ENCODE results near the gene LRRC8D.
A peak's percentile ranks its signal among the peaks of the same experiment; 100 is the strongest.

The LRRC8D gene

GRCh38 chr1:89865498-89866382 lies 44.9 kb downstream of the LRRC8D start:
- peak; percentile 8 for FAIRE-seq
- peak; percentile 63 for DNase-seq (ENCODE audit: low spot score)

GRCh38 chr1:89866568-89866967 lies 45.7 kb downstream of the LRRC8D start:
- DNase-seq (ENCODE audit: low spot score) = no peak
- FAIRE-seq = no peak

DNA sequence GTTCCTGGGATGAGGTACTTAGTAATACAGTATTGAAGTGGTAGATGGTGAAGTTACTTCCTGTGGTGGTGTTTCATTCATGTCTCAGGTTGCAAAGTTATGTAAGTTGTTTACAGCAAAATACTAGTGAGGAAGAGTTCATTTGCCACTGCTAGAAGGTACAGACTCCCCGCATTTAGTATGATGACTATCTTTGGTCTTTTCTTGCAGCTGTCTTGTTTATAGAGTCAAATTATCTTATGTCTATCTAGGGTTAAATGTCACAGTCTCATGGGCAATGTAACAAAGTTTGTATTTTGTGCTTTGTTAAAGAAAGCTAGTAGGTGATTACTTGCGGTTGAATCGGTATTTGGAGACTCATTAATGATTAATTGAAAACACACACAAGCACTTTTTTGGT lies 50.2 kb downstream of the LRRC8D start:
- DNase-seq (ENCODE audit: low spot score) (no peak), FAIRE-seq (no peak)

GRCh38 chr1:89871768-89872473 lies 51.1 kb downstream of the LRRC8D start:
- FAIRE-seq (no peak), DNase-seq (ENCODE audit: low spot score) (no peak)

DNA sequence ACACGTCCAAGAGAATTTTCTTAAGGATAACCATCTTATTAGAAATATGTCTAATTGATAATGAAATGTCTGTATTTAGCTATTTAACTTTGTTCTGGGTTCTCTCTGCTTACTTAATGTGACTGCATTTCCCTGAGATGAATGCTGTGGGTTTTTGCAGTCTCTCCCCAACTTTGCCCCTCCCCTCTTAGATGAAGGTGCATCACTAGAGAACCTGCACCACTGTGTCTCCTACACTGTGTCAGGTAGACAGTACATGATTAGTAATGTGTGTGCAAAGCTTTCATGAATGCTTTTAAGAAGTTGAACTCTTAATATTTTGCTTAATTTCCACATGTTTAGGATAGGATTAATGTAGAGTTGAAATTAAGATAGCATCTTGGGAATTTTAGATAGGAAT lies 51.7 kb downstream of the LRRC8D start:
- no peak for FAIRE-seq
- no peak for DNase-seq (ENCODE audit: low spot score)

DNA sequence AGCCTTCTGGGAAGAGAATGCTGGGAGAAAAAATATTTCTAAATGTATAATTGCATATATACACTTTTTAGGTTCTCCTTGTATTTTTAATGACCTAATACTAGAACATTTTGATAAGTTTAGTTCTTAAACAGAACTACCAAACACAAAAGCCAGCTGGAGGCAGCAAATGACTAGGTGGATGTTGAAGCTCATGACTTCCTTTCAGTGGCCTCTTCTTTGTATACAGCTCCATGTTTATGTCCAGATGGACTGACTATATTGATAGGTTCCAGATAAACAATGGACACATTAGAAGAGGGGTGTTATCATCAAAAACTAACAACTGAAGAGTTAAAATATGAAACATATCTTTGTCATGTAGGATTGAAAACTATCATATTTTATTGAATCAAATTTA lies 52.5 kb downstream of the LRRC8D start:
- no peak for FAIRE-seq
- DNase-seq (ENCODE audit: low spot score) = no peak

- DNase-seq (ENCODE audit: low spot score) = peak; percentile 12
- FAIRE-seq = no peak
These were observed 52.9 kb downstream of the LRRC8D start for GRCh38 chr1:89873770-89874169.

GRCh38 chr1:89876463-89876862 lies 55.6 kb downstream of the LRRC8D start:
- FAIRE-seq = no peak
- no peak for DNase-seq (ENCODE audit: low spot score)

DNA sequence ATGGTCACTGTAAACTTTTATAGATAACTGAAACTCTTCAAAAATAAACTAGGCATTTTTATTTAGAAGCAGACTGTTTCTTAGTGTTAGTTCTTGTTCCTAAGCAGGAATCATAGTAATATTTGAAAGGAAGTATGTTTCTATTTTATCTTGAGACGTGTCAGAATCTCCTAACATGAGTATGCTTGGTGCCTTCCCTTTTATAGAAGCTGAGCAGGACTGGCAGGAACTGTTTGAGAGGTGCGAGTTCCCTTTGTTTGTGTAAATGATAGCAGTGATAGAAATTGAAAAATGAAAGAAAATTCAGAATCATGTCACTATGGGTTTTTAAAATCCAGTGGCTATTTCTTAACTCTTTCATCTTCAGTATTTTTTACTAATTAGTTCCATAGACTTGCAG lies 56.9 kb downstream of the LRRC8D start:
- FAIRE-seq (no peak), DNase-seq (ENCODE audit: low spot score) (no peak)

DNA sequence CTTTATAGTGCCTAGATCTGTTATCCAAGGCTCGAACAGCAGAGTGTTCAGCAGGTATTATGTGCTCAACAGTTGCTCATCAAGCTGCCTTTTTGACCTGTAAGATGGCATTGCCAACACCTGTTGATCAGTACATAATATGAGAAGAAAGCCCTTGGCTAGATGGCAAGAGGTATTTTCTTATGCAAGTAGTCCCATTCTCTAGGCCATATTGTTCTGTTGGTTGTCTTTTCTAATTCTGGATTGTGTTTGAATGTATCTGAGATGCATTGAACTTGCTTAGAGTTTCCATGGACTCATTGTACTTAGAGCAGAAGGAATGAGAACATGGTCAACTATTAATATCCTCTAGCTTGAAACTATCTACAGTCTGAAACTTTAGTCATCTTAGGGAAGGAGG lies 57.4 kb downstream of the LRRC8D start:
- FAIRE-seq = no peak

DNA sequence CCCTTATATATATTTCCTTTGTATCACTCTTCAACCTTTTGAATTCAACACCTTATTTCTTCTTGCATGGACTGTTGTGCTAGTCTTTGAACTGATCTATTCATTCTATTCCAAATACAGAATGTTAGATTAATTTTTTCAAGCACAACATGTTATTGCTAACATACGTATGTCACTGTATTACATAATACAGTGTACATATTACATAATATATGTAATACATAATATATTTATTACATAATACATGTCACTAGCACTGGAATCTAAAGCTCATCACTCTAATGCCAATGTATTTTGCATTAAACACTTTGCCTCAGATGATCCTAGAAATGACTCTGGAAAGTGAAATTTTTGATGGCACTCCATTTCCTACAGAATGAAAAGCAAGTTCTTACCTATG lies 59.8 kb downstream of the LRRC8D start:
- FAIRE-seq = no peak

More for the DNA sequence above, 57.4 kb downstream of the LRRC8D start:
- no peak for DNase-seq (ENCODE audit: low spot score)

GRCh38 chr1:89881415-89882058 lies 60.7 kb downstream of the LRRC8D start:
- no peak for FAIRE-seq
- DNase-seq (ENCODE audit: low spot score) = no peak

More for the DNA sequence above, 59.8 kb downstream of the LRRC8D start:
- no peak for DNase-seq (ENCODE audit: low spot score)

- no peak for FAIRE-seq
These were observed 61.7 kb downstream of the LRRC8D start for GRCh38 chr1:89882348-89883029.

GRCh38 chr1:89883030-89883379 lies 62.2 kb downstream of the LRRC8D start:
- DNase-seq (ENCODE audit: low spot score) = no peak
- no peak for FAIRE-seq

More at GRCh38 chr1:89882348-89883029, 61.7 kb downstream of the LRRC8D start:
- DNase-seq (ENCODE audit: low spot score) = no peak

DNA sequence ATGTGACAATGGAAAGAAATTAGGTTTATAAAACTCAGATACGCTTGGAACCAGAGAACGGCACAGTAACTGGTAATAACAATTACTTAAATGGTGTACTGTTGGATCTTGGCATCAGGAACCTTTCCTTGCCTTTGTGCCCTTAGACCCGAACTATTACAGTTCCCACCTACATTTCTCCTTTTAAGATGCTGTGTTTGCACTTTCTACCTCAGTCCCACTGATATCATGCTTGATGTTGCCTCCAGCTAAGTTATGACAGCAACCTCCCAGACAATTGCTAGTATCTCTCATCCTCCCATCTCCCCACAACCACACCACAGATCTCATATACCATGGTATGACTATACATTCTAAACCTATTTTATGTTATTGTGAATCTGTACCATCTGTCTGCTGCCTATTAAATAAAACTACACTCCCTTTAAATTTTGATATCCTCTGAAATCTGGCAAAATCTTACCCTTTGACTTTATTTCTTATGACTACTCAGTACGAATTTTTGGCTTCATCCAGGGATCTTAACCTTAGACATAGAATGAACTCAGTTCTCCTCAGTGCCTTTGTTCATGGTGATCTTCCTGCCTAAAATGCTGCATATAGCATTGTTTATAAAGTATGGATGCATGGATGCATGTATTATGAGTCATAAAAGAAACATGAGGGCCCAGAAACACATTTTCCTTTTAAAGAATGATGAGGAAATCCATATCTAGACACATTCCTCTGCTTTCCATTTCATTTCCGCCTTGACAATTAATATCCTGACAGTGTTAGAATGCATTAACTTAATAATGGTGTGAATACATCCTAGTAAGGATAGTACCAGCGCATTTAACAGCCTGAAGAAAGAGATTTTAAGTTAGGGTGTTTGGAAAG lies 64.1 kb downstream of the LRRC8D start:
- DNase-seq (ENCODE audit: low spot score) (no peak), FAIRE-seq (no peak)

- FAIRE-seq = no peak
- DNase-seq (ENCODE audit: low spot score) = no peak
These were observed 66.4 kb downstream of the LRRC8D start for GRCh38 chr1:89887270-89887669.

DNA sequence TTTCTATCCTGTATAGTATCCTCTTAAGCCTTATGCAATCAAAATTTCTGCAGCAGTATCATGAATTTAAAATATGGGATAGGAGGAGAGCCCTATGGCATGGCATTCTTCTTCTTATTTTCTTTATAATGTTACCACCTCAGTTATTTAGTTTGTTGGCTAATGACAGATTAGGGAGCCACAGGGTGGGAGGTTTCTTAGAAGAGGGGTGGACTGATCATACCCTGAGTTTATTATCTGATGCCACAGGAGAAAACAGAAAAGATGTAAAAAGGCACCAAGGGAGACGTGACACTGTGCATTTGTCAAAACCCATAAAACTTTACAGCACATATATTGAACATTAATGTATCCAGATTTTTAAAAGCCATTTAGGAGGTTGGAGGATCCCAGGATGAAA lies 66.9 kb downstream of the LRRC8D start:
- DNase-seq (ENCODE audit: low spot score) = no peak
- no peak for FAIRE-seq

GRCh38 chr1:89888480-89889322 lies 67.9 kb downstream of the LRRC8D start:
- DNase-seq (ENCODE audit: low spot score) = no peak
- no peak for FAIRE-seq

DNA sequence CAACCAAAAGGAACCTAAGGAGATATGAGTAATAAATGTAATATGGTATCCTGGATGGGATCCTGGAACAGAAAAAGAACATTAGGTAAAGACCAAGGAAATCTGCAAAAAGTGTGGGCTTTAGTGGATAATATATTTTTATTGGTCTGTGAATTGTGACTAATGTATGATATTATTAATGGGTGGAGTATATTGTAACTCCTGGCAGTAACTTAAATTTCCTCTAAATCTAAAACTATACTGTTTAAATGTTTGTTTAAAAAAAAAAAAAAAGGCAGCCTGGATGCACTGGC lies 68.4 kb downstream of the LRRC8D start:
- DNase-seq (ENCODE audit: low spot score) (no peak), FAIRE-seq (no peak)

Data from RCC 7860 (cell line).